HepG2 (cell line): ENCODE measurements around the gene PLXNA4.

Source experiments
- ASH2L ChIP-seq: fragments of 300-600, 200-600 bp; sonication (generic); IDR thresholded peaks from 2 replicates; pipeline ENCODE4 v1.7.0; 2017; ENCODE audit warnings: low read depth, mild to moderate bottlenecking, moderate library complexity, mixed read lengths, low read length; ENCODE audit not compliant: insufficient read length
- CHCHD3 ChIP-seq: sonication (generic); formaldehyde crosslinking; IDR thresholded peaks from 2 replicates; pipeline ENCODE4 v1.8.0; 2022; ENCODE audit warnings: mild to moderate bottlenecking, missing genetic modification reagents, moderate library complexity
- CTCF ChIP-seq: sonication (generic); formaldehyde crosslinking; IDR thresholded peaks from 2 replicates; pipeline ENCODE4 v1.5.0; 2020; ENCODE audit warnings: mild to moderate bottlenecking, missing genetic modification reagents, moderate library complexity
- HBP1 ChIP-seq: IDR thresholded peaks from 2 replicates; pipeline ENCODE4 v1.6.1; 2016; ENCODE audit warnings: low read depth, control low read depth
- KAT7 ChIP-seq: IDR thresholded peaks from 2 replicates; pipeline ENCODE4 v1.6.1; 2018; ENCODE audit warnings: borderline replicate concordance, missing compliant biosample characterization
- KAT8 ChIP-seq: IDR thresholded peaks from 2 replicates; pipeline ENCODE4 v1.6.1; 2016; ENCODE audit warnings: missing genetic modification reagents, missing compliant biosample characterization
- KDM1A ChIP-seq: IDR thresholded peaks from 2 replicates; pipeline ENCODE4 v1.6.1; 2016; ENCODE audit warnings: missing compliant biosample characterization
- NFE2 ChIP-seq: sonication (generic); formaldehyde crosslinking; IDR thresholded peaks from 2 replicates; pipeline ENCODE4 v1.4.0; 2020; ENCODE audit warnings: missing genetic modification reagents
- POLR2A ChIP-seq, 2 experiments: IDR thresholded peaks; 2 replicates each; pipeline ENCODE4 v1.6.1; 2011; ENCODE audit warnings: low read depth in 2 of 2, low read length in 2 of 2, mild to moderate bottlenecking in 1 of 2, moderate library complexity in 1 of 2; ENCODE audit not compliant: insufficient read depth in 1 of 2
- POLR2AphosphoS5 ChIP-seq: IDR thresholded peaks from 2 replicates; pipeline ENCODE4 v1.6.1; 2012; ENCODE audit warnings: low read depth, low read length
- POLR2G ChIP-seq: fragments of 200-400 bp; formaldehyde crosslinking; IDR thresholded peaks from 2 replicates; pipeline ENCODE4 v1.6.1; 2018; ENCODE audit warnings: mild to moderate bottlenecking, low read depth, low read length, moderate library complexity
- ZNF441 ChIP-seq: sonication (generic); formaldehyde crosslinking; IDR thresholded peaks from 2 replicates; pipeline ENCODE4 v1.7.0; 2021; ENCODE audit warnings: missing genetic modification reagents, borderline replicate concordance
- TF ChIP-seq, protein P1 (sequence below): sonication (generic); formaldehyde crosslinking; IDR thresholded peaks from 2 replicates; pipeline ENCODE4 v1.5.1; 2020; ENCODE audit warnings: missing genetic modification reagents, mild to moderate bottlenecking, borderline replicate concordance

DNA sequence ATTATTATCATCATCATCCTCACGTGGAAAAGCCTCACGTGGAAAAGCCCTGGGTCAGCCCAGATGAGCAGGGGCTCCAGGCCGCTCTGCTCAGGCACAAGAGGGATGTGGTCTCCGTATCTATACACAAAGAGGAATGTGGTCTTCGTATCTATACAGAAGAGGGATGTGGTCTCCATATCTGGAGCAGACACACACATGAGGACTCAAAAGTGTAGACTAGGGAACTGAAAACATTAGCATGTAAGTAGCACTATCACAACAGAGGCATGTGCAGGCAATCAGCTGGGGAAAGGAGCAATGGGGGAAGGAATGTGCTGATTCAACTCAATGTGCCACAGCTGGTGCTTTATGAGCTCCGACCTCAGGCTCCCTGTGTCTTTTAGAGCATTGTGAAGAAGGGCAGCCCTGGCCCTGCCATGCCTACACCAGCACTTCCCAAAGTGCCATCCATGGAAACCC lies 86.5 kb downstream of the PLXNA4 start:
- no peak for TF ChIP-seq CHCHD3 (CRISPR knock-in tag)
- TF ChIP-seq HBP1 (CRISPR knock-in tag) = no peak
- TF ChIP-seq KAT7 (CRISPR knock-in tag) = no peak
- no peak for TF ChIP-seq KDM1A (CRISPR knock-in tag)
- TF ChIP-seq ZNF441 = no peak
- no peak for TF ChIP-seq CTCF
- TF ChIP-seq NFE2 (CRISPR knock-in tag) = no peak
- TF ChIP-seq POLR2A (IDR thresholded peaks at IDR 0.05; ENCODE audit: insufficient read depth in 1 of 2, low read depth in 2 of 2, low read length in 2 of 2) = no peak
- TF ChIP-seq KAT8 = no peak
- TF ChIP-seq ASH2L = no peak
- TF ChIP-seq POLR2AphosphoS5 = no peak
- TF ChIP-seq POLR2G = no peak
- TF ChIP-seq, protein P1, sequence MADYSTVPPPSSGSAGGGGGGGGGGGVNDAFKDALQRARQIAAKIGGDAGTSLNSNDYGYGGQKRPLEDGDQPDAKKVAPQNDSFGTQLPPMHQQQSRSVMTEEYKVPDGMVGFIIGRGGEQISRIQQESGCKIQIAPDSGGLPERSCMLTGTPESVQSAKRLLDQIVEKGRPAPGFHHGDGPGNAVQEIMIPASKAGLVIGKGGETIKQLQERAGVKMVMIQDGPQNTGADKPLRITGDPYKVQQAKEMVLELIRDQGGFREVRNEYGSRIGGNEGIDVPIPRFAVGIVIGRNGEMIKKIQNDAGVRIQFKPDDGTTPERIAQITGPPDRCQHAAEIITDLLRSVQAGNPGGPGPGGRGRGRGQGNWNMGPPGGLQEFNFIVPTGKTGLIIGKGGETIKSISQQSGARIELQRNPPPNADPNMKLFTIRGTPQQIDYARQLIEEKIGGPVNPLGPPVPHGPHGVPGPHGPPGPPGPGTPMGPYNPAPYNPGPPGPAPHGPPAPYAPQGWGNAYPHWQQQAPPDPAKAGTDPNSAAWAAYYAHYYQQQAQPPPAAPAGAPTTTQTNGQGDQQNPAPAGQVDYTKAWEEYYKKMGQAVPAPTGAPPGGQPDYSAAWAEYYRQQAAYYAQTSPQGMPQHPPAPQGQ (CRISPR knock-in tag) = no peak
